A549 treated with ZK216348 at 1 μM for 4 hours (cell line): ENCODE results near the gene CCDC86. TPM values are rescaled to one million over a fixed set of nuclear protein-coding genes. Genes with fewer than 3 reads are reported as not detected.

Experiments
- total RNA-seq: library from RNA; stranded (reverse); fragments of 200-300 nt; extraction: Qiagen RNA extraction; gene quantifications from 5 replicates; pipeline ENCODE4 v1.2.3, GENCODE V29; 2022; ENCODE audit warnings: low read depth

Gene CCDC86, protein sequence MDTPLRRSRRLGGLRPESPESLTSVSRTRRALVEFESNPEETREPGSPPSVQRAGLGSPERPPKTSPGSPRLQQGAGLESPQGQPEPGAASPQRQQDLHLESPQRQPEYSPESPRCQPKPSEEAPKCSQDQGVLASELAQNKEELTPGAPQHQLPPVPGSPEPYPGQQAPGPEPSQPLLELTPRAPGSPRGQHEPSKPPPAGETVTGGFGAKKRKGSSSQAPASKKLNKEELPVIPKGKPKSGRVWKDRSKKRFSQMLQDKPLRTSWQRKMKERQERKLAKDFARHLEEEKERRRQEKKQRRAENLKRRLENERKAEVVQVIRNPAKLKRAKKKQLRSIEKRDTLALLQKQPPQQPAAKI
- total RNA-seq, result 75.7 to 110 TPM (median 93.0 TPM) in 5 replicates

GRCh38 chr11:60841797-60842667 is at the start of gene CCDC86:
Gene CCDC86 (plus strand): TSS chr11:60842113. CDS start chr11:60842125, 12 bp downstream.

GRCh38 chr11:60855726-60856633 is 14.1 kb downstream of the CCDC86 start, which contains the start of gene PTGDR2:
Gene PTGDR2 (minus strand): TSS chr11:60855950. CDS start chr11:60853722, 2,228 bp downstream.

DNA sequence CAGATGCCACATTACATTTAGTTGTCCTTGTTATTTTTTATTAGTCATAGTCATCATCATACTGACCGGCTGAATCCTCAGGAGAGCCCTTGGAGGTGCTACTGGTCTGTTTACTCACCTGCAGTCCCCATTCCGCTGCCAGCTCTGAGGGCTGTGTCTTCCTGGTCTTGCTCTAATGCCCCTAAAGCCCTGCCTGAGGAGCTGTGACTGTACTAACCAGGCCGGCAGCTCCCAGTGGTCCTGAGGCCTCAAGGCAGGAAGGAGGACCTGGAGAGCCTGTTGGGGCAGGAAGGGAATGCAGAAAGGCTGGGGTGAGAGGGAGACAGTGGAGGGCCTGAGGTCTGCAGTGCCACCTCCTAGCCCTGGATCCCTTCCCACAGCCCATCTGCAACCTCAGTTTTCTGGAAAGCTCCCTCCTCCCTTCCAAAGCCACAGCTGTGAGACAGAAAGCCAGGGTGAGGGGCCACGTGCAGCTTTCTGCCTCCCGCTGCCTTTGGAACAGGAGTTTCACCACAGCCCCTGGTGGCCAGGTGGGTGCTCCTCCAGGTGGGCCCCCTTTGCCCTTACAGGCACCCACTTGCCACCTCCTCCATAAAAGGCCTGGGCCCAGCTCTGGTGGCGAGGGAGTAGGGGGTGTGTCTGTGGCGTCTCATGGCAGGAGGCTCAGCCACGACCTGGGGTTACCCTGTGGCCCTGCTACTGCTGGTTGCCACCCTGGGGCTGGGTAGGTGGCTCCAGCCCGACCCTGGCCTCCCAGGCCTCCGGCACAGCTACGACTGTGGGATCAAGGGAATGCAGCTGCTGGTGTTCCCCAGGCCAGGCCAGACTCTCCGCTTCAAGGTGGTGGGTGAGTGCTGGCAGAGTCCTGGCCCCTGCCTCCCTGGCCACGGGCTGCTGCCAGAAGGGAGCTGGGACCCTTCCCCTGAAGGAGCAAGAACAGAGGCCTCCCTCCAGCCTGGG is 25.3 kb downstream of the CCDC86 start, which contains the start of gene ZP1:
ZP1 (plus strand) TSS at position 632 of the 960 bp plus-strand sequence; CDS start at position 652, 20 bp downstream.

Other genes with a start within 250 kb of the CCDC86 start
- not detected in 5 replicates for gene MS4A8, start 142.5 kb upstream of the CCDC86 start, total RNA-seq
- not detected in 5 replicates for gene MS4A18, start 117.4 kb upstream of the CCDC86 start, total RNA-seq
- gene MS4A15, start 85.2 kb upstream of the CCDC86 start, total RNA-seq, result not detected in 5 replicates
- gene MS4A10, start 56.8 kb upstream of the CCDC86 start, total RNA-seq, result not detected in 5 replicates
- gene PTGDR2, start 13.8 kb downstream of the CCDC86 start, total RNA-seq, result 0.06 to 0.09 TPM in 2 of 5 replicates, not detected in the others
- 0.22 to 0.64 TPM (median 0.32 TPM) in 4 of 5 replicates, not detected in the other for gene ZP1, start 25.4 kb downstream of the CCDC86 start, total RNA-seq
- 128 to 201 TPM (median 181 TPM) in 5 replicates for gene PRPF19, start 64.5 kb downstream of the CCDC86 start, total RNA-seq
- gene TMEM109, start 72.0 kb downstream of the CCDC86 start, total RNA-seq, result 87.6 to 131 TPM (median 127 TPM) in 5 replicates
- gene TMEM132A, start 82.3 kb downstream of the CCDC86 start, total RNA-seq, result 78.7 to 153 TPM (median 149 TPM) in 5 replicates
- not detected in 5 replicates for gene SLC15A3, start 110.1 kb downstream of the CCDC86 start, total RNA-seq
- 0.08 to 0.38 TPM (median 0.24 TPM) in 4 of 5 replicates, not detected in the other for gene CD6, start 129.6 kb downstream of the CCDC86 start, total RNA-seq